ENCODE data around the gene MRGPRX3. TPM values are rescaled to one million over a fixed set of nuclear protein-coding genes. Genes with fewer than 3 reads are reported as not detected.

The MRGPRX3 gene
- not detected for total RNA-seq

GRCh38 chr11:18132341-18132740, at the start of gene MRGPRX3:
TSS of gene MRGPRX3 (plus strand) at chr11:18132571. CDS start at chr11:18137203, 4,632 bp downstream.
- no peak within 1 kb of the TSS for H3K27ac Mint-ChIP-seq
- ChIA-PET POLR2A (no interaction called here), CTCF (interaction anchor here (1.6 kb wide), 1 partner anchor 17 kb away, joined by 4 read pairs; no protein-coding TSS in a partner anchor)
- no peak within 1 kb of the TSS for H3K4me3 Mint-ChIP-seq
- DNase-seq (no peak), ATAC-seq (no peak)
- H3K27me3 Mint-ChIP-seq: peaks cover 30% of the 10 kb centered on the region
- intact Hi-C loops (cut with micrococcal nuclease): no loop called here
- TF ChIP-seq CTCF (IDR thresholded peaks at IDR 0.05): no peak
- no peaks in the 10 kb centered on the region for H3K9me3 Mint-ChIP-seq
- H3K36me3 Mint-ChIP-seq (ENCODE audit: low read depth): no peaks in the 10 kb centered on the region
- H3K4me1 Mint-ChIP-seq (ENCODE audit: low read depth): no peaks in the 10 kb centered on the region

DNA sequence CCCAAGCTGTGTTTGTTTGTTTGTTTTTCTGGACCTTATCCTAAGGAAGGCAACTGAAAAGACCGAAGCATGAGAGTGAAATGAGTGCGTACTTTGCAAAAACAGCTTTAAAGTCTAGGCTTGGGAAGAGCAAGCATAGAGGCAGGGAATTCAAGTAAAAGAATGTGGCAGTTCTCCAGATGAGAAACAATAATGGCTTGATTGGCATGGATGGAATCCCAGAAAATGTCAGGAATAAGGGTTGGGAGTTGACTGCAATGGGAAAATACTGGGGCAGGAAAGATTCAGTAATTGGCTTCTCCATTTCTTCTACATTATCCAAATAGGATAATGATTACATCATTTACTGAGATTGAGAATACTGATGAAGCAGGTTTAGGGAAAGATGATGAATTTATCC, 44.0 kb upstream of the MRGPRX3 start:
- Mint-ChIP-seq H3K27me3 (no peaks in the 10 kb centered on the region), H3K36me3 (ENCODE audit: low read depth) (peaks cover 46% of the 10 kb centered on the region), H3K9me3 (no peaks in the 10 kb centered on the region), H3K4me3 (no peak overlapping the region), H3K27ac (no peak overlapping the region), H3K4me1 (ENCODE audit: low read depth) (no peaks in the 10 kb centered on the region)
- POLR2A ChIA-PET: interaction anchor here (0.6 kb wide), 1 partner anchor 28 kb away, joined by 3 read pairs; no protein-coding TSS in a partner anchor
- CTCF ChIA-PET: interaction anchor here (1.2 kb wide), 1 partner anchor 97 kb away, joined by 3 read pairs; no protein-coding TSS in a partner anchor
- no peak for TF ChIP-seq CTCF (IDR thresholded peaks at IDR 0.05)
- intact Hi-C loops (cut with micrococcal nuclease): no loop called here
- DNase-seq (no peak), ATAC-seq (no peak)

DNA sequence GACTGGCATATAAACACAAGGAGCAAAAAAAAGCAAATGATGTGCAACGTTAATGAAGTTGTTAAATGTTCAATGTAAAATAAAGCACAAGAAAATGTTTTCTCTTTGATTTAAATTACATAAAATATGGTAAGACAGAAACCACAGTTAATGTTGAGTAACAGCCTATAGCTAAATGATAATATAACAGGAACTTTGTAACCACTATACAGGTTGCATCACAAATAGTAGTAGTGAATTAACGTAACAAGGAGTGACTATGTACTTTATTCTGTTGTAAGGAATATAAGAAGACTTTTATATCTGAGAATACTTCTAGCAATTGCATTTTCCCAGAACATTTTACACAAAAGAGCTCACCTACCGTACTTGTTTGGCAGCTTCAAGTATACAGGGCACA, 43.4 kb upstream of the MRGPRX3 start:
- Mint-ChIP-seq H3K27ac (peak overlapping the region; percentile 60), H3K9me3 (no peaks in the 10 kb centered on the region), H3K4me1 (ENCODE audit: low read depth) (no peaks in the 10 kb centered on the region), H3K4me3 (no peak overlapping the region), H3K36me3 (ENCODE audit: low read depth) (peaks cover 48% of the 10 kb centered on the region), H3K27me3 (no peaks in the 10 kb centered on the region)
- POLR2A ChIA-PET: interaction anchor here (1.2 to 1.5 kb wide), 2 partner anchors 10 to 17 kb away, joined by 3 to 4 read pairs; partner anchors contain the start of gene SAAL1
- ATAC-seq: no peak
- intact Hi-C loops (cut with micrococcal nuclease): no loop called here
- no peak for DNase-seq
- CTCF ChIA-PET: interaction anchor here (0.8 to 3.2 kb wide), 6 partner anchors 9 to 103 kb away, joined by 3 to 16 read pairs (median 3); partner anchors contain the start of gene SAAL1
- TF ChIP-seq CTCF (IDR thresholded peaks at IDR 0.05): no peak

GRCh38 chr11:18091731-18092130, 40.6 kb upstream of the MRGPRX3 start:
- intact Hi-C loops (cut with micrococcal nuclease): no loop called here
- DNase-seq (no peak), ATAC-seq (no peak)
- no peaks in the 10 kb centered on the region for H3K9me3 Mint-ChIP-seq
- H3K4me3 Mint-ChIP-seq: no peak overlapping the region
- TF ChIP-seq CTCF (IDR thresholded peaks at IDR 0.05): no peak
- no peaks in the 10 kb centered on the region for H3K27me3 Mint-ChIP-seq
- peaks cover 57% of the 10 kb centered on the region for H3K36me3 Mint-ChIP-seq (ENCODE audit: low read depth)
- POLR2A ChIA-PET: no interaction called here
- peaks cover 5% of the 10 kb centered on the region for H3K4me1 Mint-ChIP-seq (ENCODE audit: low read depth)
- peak overlapping the region; percentile 4 for H3K27ac Mint-ChIP-seq
- CTCF ChIA-PET: interaction anchor here (3.2 kb wide), 1 partner anchor 24 kb away, joined by 16 read pairs; no protein-coding TSS in a partner anchor

GRCh38 chr11:18093959-18094358, 38.4 kb upstream of the MRGPRX3 start:
- H3K4me3 Mint-ChIP-seq: no peak overlapping the region
- no peak for TF ChIP-seq CTCF (IDR thresholded peaks at IDR 0.05)
- ChIA-PET CTCF (interaction anchor here (1.9 kb wide), 1 partner anchor 21 kb away, joined by 6 read pairs; no protein-coding TSS in a partner anchor), POLR2A (interaction anchor here (1.1 to 1.2 kb wide), 2 partner anchors 26 to 27 kb away, joined by 3 read pairs; no protein-coding TSS in a partner anchor)
- H3K27ac Mint-ChIP-seq: no peak overlapping the region
- no peaks in the 10 kb centered on the region for H3K27me3 Mint-ChIP-seq
- H3K9me3 Mint-ChIP-seq: no peaks in the 10 kb centered on the region
- H3K4me1 Mint-ChIP-seq (ENCODE audit: low read depth): peaks cover 5% of the 10 kb centered on the region
- ATAC-seq (no peak), DNase-seq (no peak)
- H3K36me3 Mint-ChIP-seq (ENCODE audit: low read depth): peaks cover 48% of the 10 kb centered on the region
- intact Hi-C loops (cut with micrococcal nuclease): no loop called here
